Choroid plexus epithelial cell (primary cell): Measurements from ENCODE around the gene SERPIND1.
"Not testable (repeated sequence)": the region's sequence is repeated elsewhere in the genome, so short reads cannot be mapped to it uniquely, and the experiment has no call there.

Experiments
- DNase-seq: peaks from one replicate; pipeline ENCODE4 v3.0.0-alpha.2; 2010; ENCODE audit warnings: low read depth
- H3K4me3 ChIP-seq: 2 replicates; pipeline ENCODE4 v1.5.1; 2011; ENCODE audit warnings: low read depth, mild to moderate bottlenecking, control low read depth, low read length, moderate library complexity
- CTCF ChIP-seq: conservative IDR thresholded peaks from 2 replicates; pipeline ENCODE4 v1.5.1; 2011; ENCODE audit warnings: low read depth, mild to moderate bottlenecking, control low read depth, inconsistent platforms, low read length, moderate library complexity

SERPIND1 gene

GRCh38 chr22:20819471-20819870 lies 45.6 kb downstream of the SERPIND1 start:
- TF ChIP-seq CTCF = no peak
- no peak for DNase-seq
- H3K4me3 ChIP-seq = no peak overlapping the region

- H3K4me3 ChIP-seq, DNase-seq: not testable (repeated sequence)
Observed at GRCh38 chr22:20821717-20822239, 47.9 kb downstream of the SERPIND1 start.

- no peak for DNase-seq
- no peak overlapping the region for H3K4me3 ChIP-seq
- no peak for TF ChIP-seq CTCF
Observed at GRCh38 chr22:20822240-20822639, 48.3 kb downstream of the SERPIND1 start.

GRCh38 chr22:20823264-20823663 lies 49.4 kb downstream of the SERPIND1 start:
- no peak overlapping the region for H3K4me3 ChIP-seq
- no peak for TF ChIP-seq CTCF

GRCh38 chr22:20825216-20825615 lies 51.3 kb downstream of the SERPIND1 start:
- DNase-seq = not testable (repeated sequence)

More at GRCh38 chr22:20823264-20823663, 49.4 kb downstream of the SERPIND1 start:
- no peak for DNase-seq

GRCh38 chr22:20825624-20826023 lies 51.7 kb downstream of the SERPIND1 start:
- no peak for TF ChIP-seq CTCF
- no peak for DNase-seq
- H3K4me3 ChIP-seq = no peak overlapping the region

More at GRCh38 chr22:20825216-20825615, 51.3 kb downstream of the SERPIND1 start:
- not testable (repeated sequence) for H3K4me3 ChIP-seq

- H3K4me3 ChIP-seq, DNase-seq: not testable (repeated sequence)
Observed at GRCh38 chr22:20826373-20827152, 52.6 kb downstream of the SERPIND1 start.

- no peak for TF ChIP-seq CTCF
- H3K4me3 ChIP-seq = no peak overlapping the region
- no peak for DNase-seq
Observed at GRCh38 chr22:20829491-20830134, 55.7 kb downstream of the SERPIND1 start.
